ENCODE results near the gene UGCG. TPM values are rescaled to one million over a fixed set of nuclear protein-coding genes. Genes with fewer than 3 reads are reported as not detected.

The UGCG gene
- total and polyA plus RNA-seq, 2 donors (not counting 1 experiment from before 2014, with no cell fraction given): 143 to 260 TPM

DNA sequence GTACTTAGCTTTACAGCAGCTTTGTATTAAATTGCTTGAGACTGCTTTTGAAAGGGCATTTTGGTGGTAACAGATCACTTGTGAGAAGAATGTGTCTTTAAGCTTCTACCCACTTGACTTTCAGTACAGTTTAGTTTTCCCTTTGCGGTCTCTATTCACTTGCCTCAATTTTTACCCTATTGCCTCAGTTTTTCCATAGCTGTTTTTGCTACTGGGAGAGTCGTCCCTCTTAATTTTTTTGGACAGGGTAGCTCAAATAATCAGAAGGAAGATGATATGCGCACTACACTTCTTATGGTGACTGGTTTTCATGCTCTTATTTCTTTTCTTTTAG lies 18.8 kb downstream of the UGCG start:
- H3K4me2 ChIP-seq (ENCODE audit: extremely low read depth, insufficient read depth, low read length): peak overlapping the region; percentile 30
- peaks cover 95% of the 10 kb centered on the region for H3K79me2 ChIP-seq (ENCODE audit: control insufficient read depth, insufficient read depth, low read length)

DNA sequence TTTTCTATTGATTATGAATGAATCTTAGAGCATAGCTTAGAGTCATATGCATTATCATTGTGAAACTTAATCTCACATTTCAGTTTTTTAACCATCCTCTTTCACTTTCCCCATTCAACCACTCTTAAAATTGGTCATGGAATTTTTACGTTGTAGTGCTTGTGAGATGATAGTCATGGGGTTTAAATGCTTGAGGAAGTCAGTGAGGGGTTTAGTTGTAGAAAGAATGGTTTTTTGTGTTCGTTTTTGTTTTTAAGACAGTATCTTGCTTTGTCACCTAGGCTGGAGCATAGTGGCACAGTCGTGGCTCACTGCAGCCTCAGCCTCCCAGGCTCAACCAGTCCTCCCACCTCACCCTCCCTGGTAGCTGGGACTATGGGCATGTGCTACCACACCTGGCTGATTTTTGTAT lies 19.6 kb downstream of the UGCG start:
- no peak overlapping the region for H3K4me3 ChIP-seq (replicated peaks in 1 of 4; ENCODE audit: control extremely low read depth in 1 of 4, insufficient read depth in 1 of 4, low read depth in 3 of 4, low read length in 4 of 4)
- H3K4me2 ChIP-seq (ENCODE audit: extremely low read depth, insufficient read depth, low read length): no peak overlapping the region
- H3K36me3 ChIP-seq (ENCODE audit: control insufficient read depth, insufficient read depth, low read length): peaks cover 2% of the 10 kb centered on the region
- H3K9me3 ChIP-seq (ENCODE audit: control insufficient read depth, insufficient read depth, low read depth, low read length): no peaks in the 10 kb centered on the region
- H4K20me1 ChIP-seq (ENCODE audit: control insufficient read depth, extremely low read depth, insufficient read depth, low read length): peaks cover 5% of the 10 kb centered on the region
- H3K4me1 ChIP-seq (ENCODE audit: control insufficient read depth, extremely low read depth, insufficient read depth, low read length): no peaks in the 10 kb centered on the region
- no peak overlapping the region for H3K9ac ChIP-seq (ENCODE audit: insufficient read depth, low read length)
- DNase-seq (ENCODE audit: low read depth in 2 of 2): no peak
- peaks cover 95% of the 10 kb centered on the region for H3K79me2 ChIP-seq (ENCODE audit: control insufficient read depth, insufficient read depth, low read length)
- no peak overlapping the region for H3K27ac ChIP-seq (ENCODE audit: insufficient read depth, low read length)
- no peaks in the 10 kb centered on the region for H3K27me3 ChIP-seq (ENCODE audit: control insufficient read depth, insufficient read depth, low read length)
- H2AFZ ChIP-seq (ENCODE audit: low read length): no peak overlapping the region
- TF ChIP-seq, protein P1, sequence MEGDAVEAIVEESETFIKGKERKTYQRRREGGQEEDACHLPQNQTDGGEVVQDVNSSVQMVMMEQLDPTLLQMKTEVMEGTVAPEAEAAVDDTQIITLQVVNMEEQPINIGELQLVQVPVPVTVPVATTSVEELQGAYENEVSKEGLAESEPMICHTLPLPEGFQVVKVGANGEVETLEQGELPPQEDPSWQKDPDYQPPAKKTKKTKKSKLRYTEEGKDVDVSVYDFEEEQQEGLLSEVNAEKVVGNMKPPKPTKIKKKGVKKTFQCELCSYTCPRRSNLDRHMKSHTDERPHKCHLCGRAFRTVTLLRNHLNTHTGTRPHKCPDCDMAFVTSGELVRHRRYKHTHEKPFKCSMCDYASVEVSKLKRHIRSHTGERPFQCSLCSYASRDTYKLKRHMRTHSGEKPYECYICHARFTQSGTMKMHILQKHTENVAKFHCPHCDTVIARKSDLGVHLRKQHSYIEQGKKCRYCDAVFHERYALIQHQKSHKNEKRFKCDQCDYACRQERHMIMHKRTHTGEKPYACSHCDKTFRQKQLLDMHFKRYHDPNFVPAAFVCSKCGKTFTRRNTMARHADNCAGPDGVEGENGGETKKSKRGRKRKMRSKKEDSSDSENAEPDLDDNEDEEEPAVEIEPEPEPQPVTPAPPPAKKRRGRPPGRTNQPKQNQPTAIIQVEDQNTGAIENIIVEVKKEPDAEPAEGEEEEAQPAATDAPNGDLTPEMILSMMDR (conservative IDR thresholded peaks at IDR 0.05 in 1 of 2, IDR thresholded peaks at IDR 0.05 in 1 of 2; ENCODE audit: low read depth in 1 of 2, low read length in 2 of 2): no peak
- TF ChIP-seq EZH2 (IDR thresholded peaks at IDR 0.05; ENCODE audit: low read length, missing control alignments): no peak

More for the DNA sequence above, 18.8 kb downstream of the UGCG start:
- TF ChIP-seq, protein P1 (conservative IDR thresholded peaks at IDR 0.05 in 1 of 2, IDR thresholded peaks at IDR 0.05 in 1 of 2; ENCODE audit: low read depth in 1 of 2, low read length in 2 of 2): no peak
- no peak for TF ChIP-seq EZH2 (IDR thresholded peaks at IDR 0.05; ENCODE audit: low read length, missing control alignments)
- DNase-seq (ENCODE audit: low read depth in 2 of 2): no peak
- Histone ChIP-seq H3K9ac (ENCODE audit: insufficient read depth, low read length) (no peak overlapping the region), H3K4me3 (replicated peaks in 1 of 4; ENCODE audit: control extremely low read depth in 1 of 4, insufficient read depth in 1 of 4, low read depth in 3 of 4, low read length in 4 of 4) (no peak overlapping the region), H2AFZ (ENCODE audit: low read length) (no peak overlapping the region), H4K20me1 (ENCODE audit: control insufficient read depth, extremely low read depth, insufficient read depth, low read length) (peaks cover 7% of the 10 kb centered on the region), H3K27me3 (ENCODE audit: control insufficient read depth, insufficient read depth, low read length) (no peaks in the 10 kb centered on the region), H3K4me1 (ENCODE audit: control insufficient read depth, extremely low read depth, insufficient read depth, low read length) (peaks cover under 1% of the 10 kb centered on the region), H3K27ac (ENCODE audit: insufficient read depth, low read length) (no peak overlapping the region), H3K36me3 (ENCODE audit: control insufficient read depth, insufficient read depth, low read length) (peaks cover 2% of the 10 kb centered on the region), H3K9me3 (ENCODE audit: control insufficient read depth, insufficient read depth, low read depth, low read length) (no peaks in the 10 kb centered on the region)

DNA sequence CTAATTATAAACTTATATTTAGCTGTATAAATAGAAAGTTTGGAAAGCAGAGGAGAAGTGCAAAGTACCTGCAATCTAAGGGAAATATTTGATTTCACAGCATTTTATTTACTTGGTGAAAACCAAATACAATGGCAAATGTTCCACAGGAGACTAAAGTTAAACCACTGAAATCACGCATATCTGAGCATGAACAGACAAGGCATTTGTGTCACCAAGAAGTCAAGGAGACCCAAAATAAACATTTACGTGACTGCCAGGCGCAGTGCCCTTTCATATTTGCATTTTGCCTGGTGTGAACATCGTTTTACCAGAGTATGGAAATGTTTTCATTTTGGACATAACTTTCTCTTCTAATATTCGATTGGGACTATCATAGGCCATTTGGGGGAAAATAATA lies 20.6 kb downstream of the UGCG start:
- Histone ChIP-seq H3K79me2 (ENCODE audit: control insufficient read depth, insufficient read depth, low read length) (peaks cover 96% of the 10 kb centered on the region), H3K9ac (ENCODE audit: insufficient read depth, low read length) (no peak overlapping the region), H3K9me3 (ENCODE audit: control insufficient read depth, insufficient read depth, low read depth, low read length) (no peaks in the 10 kb centered on the region), H2AFZ (ENCODE audit: low read length) (no peak overlapping the region), H4K20me1 (ENCODE audit: control insufficient read depth, extremely low read depth, insufficient read depth, low read length) (peaks cover 5% of the 10 kb centered on the region), H3K4me2 (ENCODE audit: extremely low read depth, insufficient read depth, low read length) (no peak overlapping the region), H3K4me1 (ENCODE audit: control insufficient read depth, extremely low read depth, insufficient read depth, low read length) (no peaks in the 10 kb centered on the region), H3K36me3 (ENCODE audit: control insufficient read depth, insufficient read depth, low read length) (peaks cover 2% of the 10 kb centered on the region), H3K27ac (ENCODE audit: insufficient read depth, low read length) (no peak overlapping the region), H3K4me3 (replicated peaks in 1 of 4; ENCODE audit: control extremely low read depth in 1 of 4, insufficient read depth in 1 of 4, low read depth in 3 of 4, low read length in 4 of 4) (no peak overlapping the region), H3K27me3 (ENCODE audit: control insufficient read depth, insufficient read depth, low read length) (no peaks in the 10 kb centered on the region)
- no peak for TF ChIP-seq EZH2 (IDR thresholded peaks at IDR 0.05; ENCODE audit: low read length, missing control alignments)
- TF ChIP-seq, protein P1 (conservative IDR thresholded peaks at IDR 0.05 in 1 of 2, IDR thresholded peaks at IDR 0.05 in 1 of 2; ENCODE audit: low read depth in 1 of 2, low read length in 2 of 2): no peak
- DNase-seq (ENCODE audit: low read depth in 2 of 2): no peak

All from fibroblast of lung (primary cell).